Stimulated activated CD4-positive, alpha-beta T cell treated with anti-CD3 and anti-CD28 coated beads, Interleukin-4, amount 100 ng/mL, for 4 hours (primary cell): ENCODE results near the gene TRAM2.

Source experiments
- DNase-seq, 2 experiments: peaks; one replicate each; pipeline ENCODE4 v3.0.0-alpha.2; 2020

Gene TRAM2, protein sequence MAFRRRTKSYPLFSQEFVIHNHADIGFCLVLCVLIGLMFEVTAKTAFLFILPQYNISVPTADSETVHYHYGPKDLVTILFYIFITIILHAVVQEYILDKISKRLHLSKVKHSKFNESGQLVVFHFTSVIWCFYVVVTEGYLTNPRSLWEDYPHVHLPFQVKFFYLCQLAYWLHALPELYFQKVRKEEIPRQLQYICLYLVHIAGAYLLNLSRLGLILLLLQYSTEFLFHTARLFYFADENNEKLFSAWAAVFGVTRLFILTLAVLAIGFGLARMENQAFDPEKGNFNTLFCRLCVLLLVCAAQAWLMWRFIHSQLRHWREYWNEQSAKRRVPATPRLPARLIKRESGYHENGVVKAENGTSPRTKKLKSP

DNA sequence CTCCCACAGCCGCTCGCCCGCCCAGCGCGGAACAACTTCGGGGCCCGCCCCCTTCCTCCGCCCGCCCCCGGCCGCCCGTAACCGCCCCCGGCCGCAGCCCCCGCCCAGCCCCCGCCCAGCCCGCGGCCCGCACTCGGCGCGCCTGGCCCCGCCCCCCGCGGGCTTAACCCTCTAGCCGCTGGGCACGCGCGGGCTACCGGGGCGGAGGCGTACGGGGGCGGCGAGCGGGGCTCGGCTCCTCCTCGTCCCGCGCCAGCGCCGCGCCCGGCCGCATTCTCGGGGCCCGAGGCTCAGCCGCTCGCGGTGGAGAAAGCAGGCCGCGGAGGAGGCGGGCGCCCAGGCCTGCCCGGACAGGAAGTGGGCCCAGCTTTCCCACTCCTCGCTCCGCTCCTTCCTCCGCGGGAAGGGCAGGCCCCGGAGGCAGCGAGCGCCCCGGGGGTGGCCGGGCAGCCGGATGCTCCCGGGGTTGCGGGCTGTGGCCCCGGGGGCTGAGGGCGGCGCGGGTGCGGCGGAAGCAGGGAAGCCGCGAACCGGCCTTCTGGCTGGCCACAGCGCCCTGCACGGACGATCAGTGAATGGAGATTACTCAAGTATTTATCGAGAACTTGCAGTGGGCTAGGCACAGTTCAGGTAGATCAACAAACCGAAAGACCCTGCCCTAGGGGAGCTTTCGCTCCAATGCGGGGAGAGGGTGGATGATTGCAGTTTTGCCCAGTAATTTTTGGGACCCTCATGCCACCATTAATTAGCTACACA, at the start of gene TRAM2:
Gene TRAM2, minus strand, starts transcription at position 39 of the 756 bp plus-strand sequence. CDS start 145 bp downstream, outside the sequence.
- DNase-seq: peak; percentile 76 to 80

DNA sequence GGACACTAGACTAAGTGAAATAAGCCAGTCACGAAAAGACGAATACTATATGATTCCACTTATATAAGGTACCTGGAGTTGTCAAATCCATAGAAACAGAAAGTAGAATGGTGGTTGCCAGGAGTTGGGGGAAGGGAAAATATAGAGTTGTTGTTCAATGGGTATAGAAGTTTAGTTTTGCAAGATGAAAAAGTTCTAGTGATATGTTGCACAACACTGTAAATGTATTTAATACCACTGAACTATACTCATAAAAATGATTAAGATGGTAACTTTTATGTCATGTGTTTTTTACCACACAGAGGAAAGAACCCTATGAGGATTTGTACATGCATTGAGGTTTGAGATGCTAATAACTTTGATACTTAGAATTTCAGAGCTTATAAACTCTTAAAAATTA, 46.0 kb upstream of the TRAM2 start:
- DNase-seq: no peak

DNA sequence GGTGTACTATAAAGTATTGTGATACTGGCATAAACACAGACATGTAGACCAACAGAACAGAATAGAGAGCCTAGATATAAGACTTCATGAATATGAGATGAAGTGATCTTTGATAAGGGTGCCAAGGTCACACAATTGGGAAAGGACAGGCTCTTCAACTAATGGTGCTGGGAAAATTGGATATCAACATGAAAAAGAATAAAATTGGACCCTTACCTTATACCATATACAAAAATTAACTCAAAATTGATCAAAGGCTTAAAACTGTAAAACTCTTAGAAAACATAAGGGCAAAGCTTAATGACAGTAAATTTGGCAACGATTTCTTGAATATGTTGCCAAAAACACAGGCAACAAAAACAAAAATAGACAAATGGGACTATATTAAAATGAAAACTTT, 44.8 kb upstream of the TRAM2 start:
- DNase-seq: no peak

DNA sequence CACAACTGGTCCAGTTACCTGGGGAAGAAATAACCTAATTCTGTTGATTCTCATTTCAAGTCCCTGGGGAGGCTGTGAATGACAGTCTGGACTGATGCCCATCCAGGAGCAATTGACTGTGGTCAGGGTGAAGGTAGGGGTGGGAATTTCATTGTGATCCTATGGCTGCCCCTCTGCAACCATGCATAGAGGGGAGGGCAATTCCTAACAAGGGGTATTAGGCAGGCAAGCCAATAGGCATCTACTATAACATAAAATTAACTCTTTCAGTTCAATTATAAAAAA, 44.0 kb upstream of the TRAM2 start:
- no peak for DNase-seq

DNA sequence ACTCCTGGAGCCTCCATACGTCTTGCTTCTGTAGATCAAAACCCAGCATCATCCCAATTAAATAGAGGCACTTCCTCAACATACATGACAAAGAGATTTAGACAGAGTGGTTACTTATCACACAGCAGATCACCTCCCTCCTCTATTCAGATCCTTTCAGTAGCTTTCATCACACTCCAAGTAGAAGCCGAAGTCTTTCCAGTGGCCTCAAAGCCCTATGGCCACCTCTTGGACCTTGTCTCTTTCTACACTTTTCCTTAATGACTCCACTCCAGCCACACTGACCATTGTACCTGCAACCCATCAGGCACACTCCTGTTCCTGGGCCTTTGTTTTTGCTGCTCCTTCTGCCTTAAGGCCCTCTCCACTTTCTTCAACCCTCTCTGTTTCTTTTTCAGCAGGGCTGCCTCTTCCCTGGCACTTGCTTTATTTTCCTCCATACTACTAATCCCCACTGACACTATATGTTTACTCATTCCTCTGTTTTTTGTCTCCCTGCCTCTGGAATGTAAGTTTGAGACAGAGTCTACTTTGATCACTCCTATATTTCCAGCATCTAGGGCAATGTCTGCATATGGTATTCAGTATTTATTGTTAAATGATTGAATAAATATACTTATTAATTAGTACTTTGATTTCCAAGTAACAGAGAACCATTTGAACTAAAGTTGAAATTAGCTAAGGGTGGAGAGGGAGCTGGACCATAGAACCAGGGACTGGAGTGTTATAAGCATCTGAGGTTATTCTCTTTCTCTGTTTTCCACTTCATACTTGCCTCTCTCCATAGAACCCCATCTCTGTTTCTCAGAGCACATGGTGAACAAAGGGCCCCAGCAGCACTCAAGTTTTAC, 43.4 kb upstream of the TRAM2 start:
- DNase-seq: no peak

DNA sequence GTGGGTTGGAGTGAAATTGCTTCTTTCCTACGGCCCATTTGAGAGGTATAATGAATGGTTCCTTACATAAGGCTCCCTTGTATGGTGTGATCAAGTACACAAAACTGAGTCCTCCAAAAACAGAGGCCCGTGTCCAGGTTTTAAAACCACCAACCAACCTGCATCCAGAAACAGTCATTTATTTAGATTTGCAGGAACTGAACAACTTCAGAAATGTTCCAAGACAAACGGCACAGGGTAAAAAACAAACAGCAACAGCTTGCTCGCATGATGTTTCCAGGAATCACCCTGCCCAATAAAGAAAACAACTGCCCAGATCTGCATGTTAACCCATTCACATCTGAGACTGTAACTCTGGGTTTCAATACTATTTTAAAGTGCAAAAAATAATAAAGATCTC, 40.2 kb upstream of the TRAM2 start:
- no peak for DNase-seq

DNA sequence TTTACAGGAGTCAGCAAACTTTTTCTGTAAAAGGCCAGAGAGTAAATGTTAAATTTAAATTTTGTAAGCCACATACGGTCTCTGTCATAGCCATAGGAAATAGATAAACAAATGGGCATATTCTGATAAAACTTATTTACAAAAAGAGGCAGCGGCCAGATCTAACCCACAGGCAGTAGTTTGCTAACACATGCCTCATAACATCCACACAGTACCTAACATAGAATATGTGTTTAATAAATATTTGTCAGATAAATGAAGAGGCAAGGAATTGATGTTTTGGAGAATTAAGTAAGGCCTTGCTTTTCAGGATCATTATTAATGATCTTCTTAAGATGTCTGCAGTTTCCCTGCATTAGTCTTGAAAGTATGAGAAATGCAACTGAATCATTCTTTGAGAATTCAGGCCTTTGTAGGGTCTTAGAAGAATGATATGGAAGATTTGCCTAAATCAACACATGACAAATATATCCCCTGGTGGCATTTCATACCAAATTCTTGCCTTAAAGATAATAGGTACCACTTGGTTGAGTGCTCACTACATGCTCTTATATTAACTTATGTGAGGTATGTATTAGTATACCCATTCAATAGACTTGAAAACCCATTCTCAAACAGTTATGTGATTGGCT, 39.3 kb upstream of the TRAM2 start:
- DNase-seq: no peak

DNA sequence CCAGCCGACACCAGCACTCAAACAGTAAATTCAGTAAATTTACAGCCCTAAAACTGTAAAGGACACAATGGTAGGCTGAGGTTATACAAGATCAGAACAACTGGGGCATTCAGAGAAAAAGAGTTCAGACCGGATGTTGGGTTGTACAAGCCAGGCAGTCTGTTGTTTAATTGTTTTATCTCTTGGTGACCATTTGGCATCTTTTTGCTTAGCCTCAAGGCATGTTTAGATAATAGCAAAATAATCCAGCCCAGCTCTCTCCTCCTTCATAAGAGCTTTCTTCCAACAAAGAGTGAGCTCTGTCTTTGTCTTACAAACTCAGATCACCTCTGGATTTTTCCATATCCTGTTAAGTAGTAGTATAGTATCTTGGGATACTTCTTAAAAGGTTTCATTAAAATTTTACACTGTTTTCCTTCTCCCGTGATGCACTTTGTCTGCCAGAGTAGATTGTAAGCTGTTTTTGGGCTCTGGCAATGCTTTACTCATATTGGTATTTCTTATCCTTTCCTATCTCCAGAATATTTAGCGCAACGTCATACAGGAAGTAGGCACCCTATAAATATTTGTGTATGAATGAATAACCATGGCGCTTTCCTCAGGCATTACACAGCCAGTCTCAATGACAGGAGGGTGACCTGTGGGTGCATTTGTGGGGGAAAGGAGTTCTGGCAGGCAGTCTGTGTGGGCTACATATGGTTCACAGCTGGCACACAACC, 35.6 kb upstream of the TRAM2 start:
- DNase-seq: no peak

DNA sequence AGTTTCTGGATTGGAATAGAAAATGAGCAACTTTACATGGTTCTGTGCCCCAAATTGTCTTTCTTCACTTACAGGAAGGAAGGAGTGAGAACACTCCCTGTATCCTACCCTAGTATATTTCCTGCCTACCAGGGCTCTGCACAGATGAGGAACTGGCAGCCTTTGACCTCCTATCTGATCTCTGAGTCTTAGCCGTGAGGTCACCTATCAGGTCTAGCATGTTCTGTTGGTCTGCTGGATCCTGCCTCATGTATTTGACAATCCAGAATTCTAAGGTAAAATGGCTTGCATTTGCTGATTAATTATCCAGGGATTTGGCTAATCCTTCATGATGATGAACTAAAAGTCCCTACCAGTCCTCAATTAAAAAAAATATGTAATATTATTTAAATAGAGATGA, 35.0 kb upstream of the TRAM2 start:
- DNase-seq: no peak

DNA sequence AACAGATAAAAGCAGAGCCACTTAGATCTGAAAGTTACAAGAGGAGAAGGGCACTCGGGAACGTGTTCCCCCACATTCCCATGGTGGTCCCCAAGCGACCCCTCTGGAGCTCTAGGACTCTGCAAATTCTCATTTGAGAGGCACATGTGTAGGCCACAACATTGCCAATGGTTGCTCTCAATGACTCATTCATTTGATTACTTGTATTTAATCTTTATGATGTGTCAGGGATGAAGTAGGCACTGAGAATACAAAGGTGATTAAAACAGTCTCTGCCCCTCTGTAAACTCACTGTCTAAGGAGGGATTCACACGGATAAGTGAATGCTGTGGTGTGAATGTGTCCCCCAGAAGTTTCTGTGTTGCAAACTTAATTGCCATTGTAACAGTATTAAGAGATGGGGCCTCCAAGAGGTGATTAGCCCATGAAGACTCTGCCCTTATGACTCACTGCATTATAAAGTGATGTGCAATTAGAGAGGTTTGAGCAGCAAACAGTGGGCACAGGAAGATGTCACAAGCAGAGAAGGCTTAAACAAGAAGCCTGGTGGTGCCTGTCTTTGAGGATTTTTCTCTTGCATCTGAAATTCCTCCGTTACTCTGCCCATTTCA, 34.0 kb upstream of the TRAM2 start:
- no peak for DNase-seq

DNA sequence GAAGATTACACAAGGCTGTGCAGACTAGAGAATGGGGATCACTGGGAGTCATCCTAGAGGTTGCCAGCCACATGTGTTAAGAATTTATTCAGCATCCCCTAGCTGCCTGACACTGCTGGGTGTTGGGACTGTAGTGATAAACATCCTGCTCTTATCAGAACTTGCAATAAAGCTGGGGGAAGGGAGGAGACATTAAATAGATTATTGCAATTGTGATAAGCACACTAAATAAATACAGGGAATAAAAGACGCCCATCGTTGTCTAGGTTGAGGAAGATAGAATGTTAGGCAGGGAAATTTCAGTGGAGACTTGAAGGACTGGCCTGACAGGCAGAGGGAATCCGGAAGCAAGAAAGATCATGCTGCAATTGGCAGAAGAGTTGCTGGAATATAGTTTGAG, 33.2 kb upstream of the TRAM2 start:
- no peak for DNase-seq

DNA sequence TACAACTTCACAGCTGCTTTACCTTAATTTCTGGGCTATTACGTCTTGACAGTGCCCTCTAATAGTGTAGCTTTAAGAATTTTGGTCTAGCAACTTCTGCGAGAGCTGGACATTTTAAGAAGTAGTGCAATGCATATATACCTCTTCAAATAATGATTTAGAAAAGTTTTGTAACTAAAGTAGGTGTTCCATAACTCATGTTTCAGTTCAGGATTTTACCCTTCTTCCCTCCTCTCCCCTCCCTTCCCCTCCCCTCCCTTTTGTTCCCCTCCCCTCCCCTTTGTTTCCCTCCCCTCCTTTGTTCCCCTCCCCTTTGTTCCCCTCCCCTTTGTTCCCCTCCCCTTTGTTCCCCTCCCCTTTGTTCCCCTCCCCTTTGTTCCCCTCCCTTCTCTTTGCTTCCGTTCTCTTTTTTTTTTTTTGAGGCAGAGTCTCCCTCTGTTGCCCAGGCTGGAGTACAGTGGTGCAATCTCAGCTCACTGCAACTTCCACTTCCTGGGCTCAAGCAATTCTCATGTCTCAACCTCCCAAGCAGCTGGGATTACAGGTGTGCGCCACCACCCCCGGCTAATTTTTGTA, 28.8 kb upstream of the TRAM2 start:
- no peak for DNase-seq

DNA sequence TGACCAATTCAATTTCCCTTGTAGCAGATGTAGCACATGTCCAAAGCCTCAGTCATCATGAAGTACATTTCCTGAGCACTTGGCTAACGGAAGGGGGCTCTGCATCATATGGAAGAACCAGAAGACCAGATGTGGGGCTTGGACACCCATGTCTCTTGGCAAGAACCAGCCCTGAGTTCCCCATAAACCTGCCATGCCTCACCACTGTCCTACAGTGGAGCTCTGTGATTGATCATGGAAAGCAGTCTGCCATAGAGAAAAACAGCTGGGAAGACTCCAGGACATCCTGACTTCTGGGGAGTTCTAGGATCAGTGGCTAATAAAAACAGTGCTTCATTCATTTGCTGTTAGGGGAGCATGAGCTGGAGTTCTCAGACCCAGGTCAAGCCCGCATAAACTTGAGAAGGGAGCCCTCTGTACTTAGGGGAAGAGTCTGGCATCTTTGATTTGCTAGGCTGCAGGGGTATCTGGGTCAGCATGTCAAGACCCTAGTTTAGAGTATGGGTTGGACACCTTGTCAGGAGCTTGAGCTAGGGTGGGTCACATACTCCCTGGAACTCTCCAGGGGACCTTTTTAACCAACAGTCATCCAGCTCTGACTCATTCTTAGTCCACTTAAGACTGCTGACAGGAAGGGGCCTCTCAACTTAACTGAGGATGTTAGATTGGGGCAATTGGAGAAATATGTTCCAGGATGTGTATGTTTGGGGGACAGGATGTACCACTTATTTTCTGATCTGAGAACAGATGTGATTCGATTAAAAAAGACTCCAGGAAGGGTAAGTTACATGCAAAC, 26.3 kb upstream of the TRAM2 start:
- DNase-seq: no peak

DNA sequence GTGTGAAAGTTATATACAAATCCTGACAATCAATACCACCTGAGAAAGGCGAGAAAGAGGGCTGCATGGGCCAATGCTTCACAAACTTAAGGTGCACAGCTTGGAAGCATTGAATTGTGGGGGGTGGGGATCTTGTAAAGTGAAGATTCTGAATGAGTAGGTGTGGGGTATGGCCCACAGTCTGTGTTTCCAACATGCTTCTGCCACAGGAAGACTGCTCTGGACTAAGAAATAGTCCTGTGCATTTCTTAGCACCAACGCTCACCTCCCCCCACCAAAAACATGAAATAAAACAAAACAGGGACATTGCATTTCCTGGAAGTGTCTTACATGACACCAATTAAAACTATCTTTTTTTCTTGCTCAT, 21.9 kb upstream of the TRAM2 start:
- DNase-seq: no peak

DNA sequence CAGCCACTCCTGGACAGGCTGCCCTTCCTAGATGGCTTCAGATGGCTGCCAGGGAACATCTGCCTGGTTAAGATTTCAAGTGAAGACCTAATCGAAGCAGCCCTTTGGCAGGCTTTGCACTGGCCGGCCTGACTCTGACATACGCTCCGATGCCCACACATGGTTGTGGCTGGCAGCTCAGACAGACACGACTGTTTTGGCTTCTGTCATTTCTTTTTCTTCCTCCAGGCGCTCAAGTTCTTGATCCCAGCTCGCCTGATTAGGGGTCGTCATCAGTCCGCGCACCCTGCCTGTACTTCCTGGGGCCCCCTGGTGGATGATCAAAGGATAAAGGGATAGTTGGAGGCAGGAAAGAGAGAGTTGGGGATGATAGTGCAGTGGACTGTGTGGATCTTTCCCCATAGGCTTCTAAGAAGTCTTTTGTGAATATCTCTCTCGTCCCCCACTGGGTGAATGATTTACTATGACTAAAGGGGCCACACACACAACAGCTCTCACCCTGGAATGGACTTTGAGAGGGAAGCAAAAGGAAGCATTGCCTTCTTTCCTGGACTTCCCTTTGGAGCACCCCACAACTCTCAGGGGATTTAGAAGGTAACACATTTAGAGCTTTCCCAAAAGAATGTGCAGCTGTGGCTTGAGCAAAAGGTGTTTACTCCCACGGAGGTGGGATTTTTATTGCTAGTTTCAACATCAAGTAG, 21.4 kb upstream of the TRAM2 start:
- no peak for DNase-seq

DNA sequence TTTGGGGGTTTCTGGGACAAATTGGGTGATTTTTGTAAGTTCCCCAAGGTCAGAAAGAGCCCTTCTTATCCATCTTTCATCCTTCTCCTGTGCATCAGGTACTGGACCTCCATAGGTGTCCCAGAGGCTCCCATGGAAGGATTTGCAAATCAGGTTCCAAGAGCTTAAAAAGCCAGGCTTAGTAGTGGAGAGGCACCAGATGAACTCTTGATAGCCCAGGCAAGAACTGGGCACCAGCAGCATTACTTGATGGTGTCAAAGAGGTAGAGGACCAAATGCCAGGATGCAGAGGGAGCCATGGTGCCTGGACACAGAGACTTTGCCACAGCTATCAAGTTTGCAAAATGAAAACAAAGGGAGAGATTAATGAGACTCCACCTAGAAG, 20.9 kb upstream of the TRAM2 start:
- no peak for DNase-seq

DNA sequence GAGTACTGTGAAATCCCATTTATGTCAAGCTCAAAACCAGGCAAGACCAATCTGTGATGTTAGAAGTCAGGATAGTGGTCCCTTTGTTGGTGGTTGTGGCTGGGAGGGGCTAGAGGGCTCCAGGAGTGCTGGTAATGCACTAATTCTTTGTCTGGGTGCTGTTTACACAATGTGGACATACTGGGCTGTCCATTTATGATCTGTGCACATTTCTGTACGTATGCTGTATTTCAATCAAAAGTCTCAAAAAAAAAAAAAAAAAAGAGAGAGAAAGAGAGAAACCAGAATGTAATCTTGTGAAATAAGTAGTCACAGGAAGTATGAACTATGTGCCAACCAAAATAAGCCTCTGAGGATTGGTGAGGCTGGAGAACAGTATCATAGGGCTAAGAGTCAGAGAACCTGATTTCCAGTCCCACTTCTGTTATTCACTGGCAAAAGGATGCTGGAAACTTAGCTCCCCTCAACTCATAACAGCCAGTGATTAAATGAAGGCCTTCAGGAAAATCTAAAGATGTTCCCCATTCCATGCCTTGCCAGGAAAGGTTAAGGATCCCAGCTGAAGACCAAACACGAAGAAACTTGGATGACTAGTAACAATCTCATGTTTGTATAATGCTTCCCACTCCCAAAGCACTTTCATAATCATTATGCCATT, 19.6 kb upstream of the TRAM2 start:
- DNase-seq: no peak

DNA sequence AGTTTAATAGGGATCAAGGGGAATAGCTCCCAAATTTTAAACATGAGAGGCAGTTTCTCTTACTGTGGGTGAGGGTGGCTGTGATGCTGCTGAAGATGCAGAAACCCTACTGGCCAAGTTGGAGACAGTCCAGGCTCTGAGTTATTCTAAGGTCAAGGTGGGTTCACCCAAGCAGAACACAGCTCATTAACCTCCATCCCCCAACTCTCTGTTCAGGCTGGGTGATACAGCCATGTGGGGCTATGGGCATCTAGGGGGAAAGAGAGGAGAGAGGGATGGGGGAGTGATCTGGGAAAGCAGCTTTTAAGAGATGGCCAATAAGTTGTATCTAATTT, 18.9 kb upstream of the TRAM2 start:
- no peak for DNase-seq

DNA sequence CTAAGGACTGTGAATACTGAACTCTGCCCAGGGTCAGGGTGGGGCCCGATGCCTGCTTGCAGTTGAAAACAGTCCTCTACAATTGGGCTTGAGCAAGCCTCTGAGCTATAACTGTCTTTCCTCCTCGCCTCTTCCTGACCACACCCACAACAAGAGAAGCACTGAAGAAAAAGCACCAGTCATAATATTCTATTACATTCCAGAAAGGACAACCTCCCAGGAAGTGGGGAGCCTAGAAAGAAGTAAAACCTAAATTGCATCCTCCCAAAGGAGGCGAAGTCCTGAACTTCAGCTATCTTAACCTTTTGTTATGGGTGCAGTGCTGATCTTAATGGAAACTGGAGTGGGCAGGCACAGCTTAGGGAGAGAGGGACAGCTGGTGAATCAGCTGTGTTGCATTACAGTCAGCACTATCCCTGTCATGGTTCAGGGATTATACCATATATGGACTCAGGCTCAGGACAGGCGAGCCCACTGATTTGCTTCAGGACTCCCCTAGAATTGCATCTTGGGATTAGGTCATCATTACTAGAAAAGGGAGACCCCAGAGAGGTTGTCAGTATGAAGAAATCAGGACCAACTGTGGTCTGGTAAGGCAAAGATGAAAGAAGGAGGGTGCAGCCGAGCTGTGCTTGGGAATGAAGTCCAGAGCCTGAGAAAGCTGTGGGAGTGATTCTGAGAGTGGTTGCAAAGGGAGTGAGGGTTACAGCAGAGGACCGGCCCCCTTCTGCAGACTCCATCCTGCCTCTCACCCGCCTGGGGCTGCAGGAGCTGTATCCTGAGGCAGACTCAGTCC, 18.3 kb upstream of the TRAM2 start:
- DNase-seq: no peak
